Muscle layer of colon (tissue), 2 donors: ENCODE measurements around the gene SEC14L5.
"Not testable (repeated sequence)": the region's sequence is repeated elsewhere in the genome, so short reads cannot be mapped to it uniquely, and the experiment has no call there.

Experiments used
- H3K27ac ChIP-seq: one replicate; pipeline ENCODE4 v1.7.0; 2013; ENCODE audit warnings: low read depth, mild to moderate bottlenecking, low read length, moderate library complexity
- H3K27me3 ChIP-seq, 2 donors: one replicate each; pipeline ENCODE4 v1.7.0; 2013; ENCODE audit warnings: low read length in 2 of 2, mild to moderate bottlenecking in 2 of 2; ENCODE audit not compliant: insufficient read depth in 2 of 2, control insufficient read depth in 1 of 2
- H3K36me3 ChIP-seq: one replicate; pipeline ENCODE4 v1.7.0; 2013; ENCODE audit warnings: mild to moderate bottlenecking, low read length; ENCODE audit not compliant: insufficient read depth
- H3K4me1 ChIP-seq: one replicate; pipeline ENCODE4 v1.7.0; 2013; ENCODE audit warnings: mild to moderate bottlenecking, low read length; ENCODE audit not compliant: insufficient read depth
- H3K4me3 ChIP-seq, 2 donors: one replicate each; pipeline ENCODE4 v1.7.0; 2013; ENCODE audit warnings: low read length in 2 of 2, low read depth in 1 of 2, mild to moderate bottlenecking in 1 of 2, moderate library complexity in 1 of 2
- H3K9ac ChIP-seq: one replicate; pipeline ENCODE4 v1.7.0; 2013; ENCODE audit warnings: low read length
- H3K9me3 ChIP-seq: one replicate; pipeline ENCODE4 v1.7.0; 2013; ENCODE audit warnings: mild to moderate bottlenecking, low read length
- donor health status: abdominal sarcoma.
- donor health status: Adenocarcinoma of cecum.

SEC14L5 gene

DNA sequence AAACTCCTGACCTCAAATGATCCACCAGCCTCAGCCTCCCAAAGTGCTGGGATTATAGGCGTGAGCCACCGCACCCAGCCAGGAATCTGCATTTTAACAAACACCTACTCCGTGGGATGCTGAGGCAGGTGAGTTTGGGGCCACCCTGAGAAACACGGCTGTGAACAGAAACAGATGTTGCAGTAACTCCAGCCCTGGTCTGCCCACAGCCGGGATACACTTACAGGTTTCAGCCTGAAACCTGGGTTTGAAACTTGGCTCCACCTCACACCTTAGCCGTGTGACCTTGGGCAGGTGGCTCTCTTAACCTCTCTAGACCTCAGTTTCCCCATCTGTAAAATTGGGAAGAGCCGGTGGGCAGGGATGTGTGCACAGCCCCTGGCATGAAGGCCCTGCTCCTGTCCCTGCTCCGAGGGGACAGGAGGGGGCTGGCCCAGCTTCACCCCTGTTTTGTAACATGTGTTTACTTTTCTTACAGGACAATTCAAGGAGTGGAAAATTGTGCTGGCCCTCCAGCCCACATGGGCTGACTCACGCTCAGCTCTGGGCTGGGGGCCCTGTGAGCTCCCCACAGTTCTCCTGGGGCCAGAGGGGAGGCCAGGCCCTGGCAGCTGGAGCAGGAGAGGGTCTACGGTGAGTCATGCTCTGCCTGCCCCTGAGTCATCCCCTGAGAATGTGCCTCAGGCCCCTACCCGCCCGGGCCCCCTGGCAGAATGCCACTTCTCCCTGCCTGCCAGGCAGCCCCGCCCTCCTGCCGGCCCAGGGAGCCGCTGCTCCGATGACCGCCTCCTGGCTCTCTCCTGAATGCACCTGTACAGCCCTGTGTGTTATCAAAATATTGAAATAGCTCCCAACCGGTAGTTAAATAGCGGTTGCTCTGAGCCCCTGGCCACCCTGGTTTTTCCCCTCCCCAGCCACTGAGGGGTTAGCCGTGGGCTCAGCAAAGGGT, 13.5 kb upstream of the SEC14L5 start:
- H3K4me3 ChIP-seq = no peak overlapping the region
- H3K4me1 ChIP-seq = peaks cover 36% of the 10 kb centered on the region
- peak overlapping the region; percentile 28 for H3K27ac ChIP-seq

DNA sequence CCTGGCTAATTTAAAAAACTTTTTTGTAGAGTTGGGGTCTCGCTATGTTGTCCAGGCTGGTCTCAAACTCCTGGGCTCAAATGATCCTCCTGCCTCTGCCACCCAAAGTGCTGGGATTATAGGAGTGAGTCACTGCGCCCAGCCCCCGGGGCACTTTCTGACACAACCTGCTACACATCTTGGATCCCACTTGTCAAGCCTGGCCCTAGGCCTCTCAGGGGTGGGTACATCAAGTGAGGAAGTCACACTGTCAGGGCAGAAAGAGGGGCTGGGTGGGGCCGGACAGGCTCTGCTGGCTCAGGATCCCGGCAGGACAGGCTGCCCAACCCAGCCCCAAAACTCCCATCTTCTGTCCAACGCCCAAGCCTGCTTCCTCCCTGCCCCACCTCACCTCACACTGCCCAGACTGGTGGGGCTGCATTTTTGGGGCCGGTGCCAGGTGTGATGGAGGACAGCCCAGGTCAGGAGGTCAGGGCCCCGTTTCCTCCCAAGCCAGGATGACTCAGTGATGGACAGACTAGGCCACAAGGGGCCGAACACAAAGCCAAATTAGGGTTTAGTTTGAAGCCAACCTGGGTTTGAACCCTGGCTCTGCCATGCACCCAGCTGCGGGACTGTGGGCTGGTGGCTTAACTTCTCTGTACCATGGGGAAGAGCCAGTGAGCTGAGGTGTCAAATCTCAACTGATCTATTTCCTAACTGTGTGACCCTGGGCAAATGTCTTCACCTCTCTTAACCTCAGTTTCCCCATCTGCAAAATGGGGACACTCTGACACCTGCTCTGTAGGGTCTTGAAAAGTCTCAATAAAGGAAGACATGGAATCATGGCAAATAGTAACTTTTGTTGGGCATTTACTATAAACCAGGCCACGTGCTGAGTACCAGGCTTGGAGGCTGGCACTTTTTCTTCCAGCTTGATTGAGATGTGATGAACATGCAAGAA, 12.3 kb upstream of the SEC14L5 start:
- H3K4me3 ChIP-seq = no peak overlapping the region
- H3K27me3 ChIP-seq = no peaks in the 10 kb centered on the region
- no peak overlapping the region for H3K27ac ChIP-seq
- H3K9ac ChIP-seq = no peak overlapping the region
- H3K9me3 ChIP-seq = no peaks in the 10 kb centered on the region
- H3K4me1 ChIP-seq = peaks cover 36% of the 10 kb centered on the region
- H3K36me3 ChIP-seq = no peaks in the 10 kb centered on the region

More for the DNA sequence above, 13.5 kb upstream of the SEC14L5 start:
- H3K9me3 ChIP-seq = no peaks in the 10 kb centered on the region
- H3K9ac ChIP-seq = no peak overlapping the region
- H3K27me3 ChIP-seq = no peaks in the 10 kb centered on the region
- H3K36me3 ChIP-seq = no peaks in the 10 kb centered on the region

DNA sequence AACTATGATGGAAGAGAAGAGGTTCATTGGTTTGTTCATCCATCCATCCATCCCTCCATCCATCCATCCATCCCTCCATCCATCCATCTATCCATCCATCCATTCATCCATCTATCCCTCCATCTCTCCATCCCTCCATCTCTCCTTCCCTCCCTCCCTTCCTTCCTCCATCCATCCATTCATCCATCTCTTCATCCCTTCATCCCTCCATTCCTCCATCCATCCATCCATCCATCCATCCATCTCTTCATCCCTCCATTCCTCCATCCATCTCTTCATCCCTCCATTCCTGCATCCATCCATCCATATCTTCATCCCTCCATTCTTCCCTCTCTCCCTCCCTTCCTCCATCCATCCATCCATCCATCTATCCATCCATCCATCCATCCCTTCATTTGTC, 11.2 kb upstream of the SEC14L5 start:
- Histone ChIP-seq H3K9ac (no peak overlapping the region), H3K27me3 (no peaks in the 10 kb centered on the region)

DNA sequence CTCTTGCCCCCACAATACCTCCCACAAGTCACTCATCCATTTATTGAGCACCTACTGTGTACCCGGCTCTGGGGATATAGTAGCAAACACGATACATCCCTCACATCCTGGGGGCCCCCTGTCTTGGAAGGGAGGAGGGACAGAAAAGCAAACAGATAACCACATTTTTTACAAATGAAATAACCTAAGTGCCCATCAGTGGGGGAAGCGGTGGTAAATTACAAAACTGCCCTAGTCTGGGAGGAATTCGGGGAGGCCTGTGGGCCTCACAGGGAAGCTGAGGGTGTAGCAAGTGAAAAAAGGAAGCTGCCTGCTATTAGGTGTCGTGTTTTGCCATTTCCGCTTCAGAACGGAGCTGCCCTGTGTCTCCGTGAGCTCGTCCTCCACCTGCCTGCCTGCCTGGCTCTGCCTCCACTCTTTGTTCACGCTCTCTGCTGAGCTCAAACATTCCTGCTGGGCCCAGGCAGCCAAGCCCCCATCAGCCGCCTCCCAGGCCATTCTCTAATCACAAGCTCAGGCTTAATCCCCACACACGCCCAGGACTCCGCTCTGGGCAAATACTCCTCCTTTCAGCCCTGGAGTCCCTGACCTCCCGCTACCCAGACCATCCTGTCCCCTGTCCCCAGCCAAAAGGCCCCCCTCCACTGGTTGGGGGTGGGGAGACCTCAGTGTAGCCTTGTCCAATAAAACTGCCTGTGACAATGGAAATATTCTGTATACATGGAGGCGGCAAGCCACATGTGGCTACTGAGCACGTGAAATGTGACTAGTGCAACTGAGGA, 10.2 kb upstream of the SEC14L5 start:
- no peaks in the 10 kb centered on the region for H3K9me3 ChIP-seq
- H3K4me3 ChIP-seq = no peak overlapping the region
- H3K27ac ChIP-seq = no peak overlapping the region
- peaks cover 29% of the 10 kb centered on the region for H3K4me1 ChIP-seq
- no peaks in the 10 kb centered on the region for H3K36me3 ChIP-seq
- no peaks in the 10 kb centered on the region for H3K27me3 ChIP-seq
- H3K9ac ChIP-seq = no peak overlapping the region

More for the DNA sequence above, 11.2 kb upstream of the SEC14L5 start:
- Histone ChIP-seq H3K27ac (no peak overlapping the region), H3K4me1 (peaks cover 36% of the 10 kb centered on the region), H3K36me3 (no peaks in the 10 kb centered on the region), H3K4me3 (no peak overlapping the region), H3K9me3 (no peaks in the 10 kb centered on the region)

DNA sequence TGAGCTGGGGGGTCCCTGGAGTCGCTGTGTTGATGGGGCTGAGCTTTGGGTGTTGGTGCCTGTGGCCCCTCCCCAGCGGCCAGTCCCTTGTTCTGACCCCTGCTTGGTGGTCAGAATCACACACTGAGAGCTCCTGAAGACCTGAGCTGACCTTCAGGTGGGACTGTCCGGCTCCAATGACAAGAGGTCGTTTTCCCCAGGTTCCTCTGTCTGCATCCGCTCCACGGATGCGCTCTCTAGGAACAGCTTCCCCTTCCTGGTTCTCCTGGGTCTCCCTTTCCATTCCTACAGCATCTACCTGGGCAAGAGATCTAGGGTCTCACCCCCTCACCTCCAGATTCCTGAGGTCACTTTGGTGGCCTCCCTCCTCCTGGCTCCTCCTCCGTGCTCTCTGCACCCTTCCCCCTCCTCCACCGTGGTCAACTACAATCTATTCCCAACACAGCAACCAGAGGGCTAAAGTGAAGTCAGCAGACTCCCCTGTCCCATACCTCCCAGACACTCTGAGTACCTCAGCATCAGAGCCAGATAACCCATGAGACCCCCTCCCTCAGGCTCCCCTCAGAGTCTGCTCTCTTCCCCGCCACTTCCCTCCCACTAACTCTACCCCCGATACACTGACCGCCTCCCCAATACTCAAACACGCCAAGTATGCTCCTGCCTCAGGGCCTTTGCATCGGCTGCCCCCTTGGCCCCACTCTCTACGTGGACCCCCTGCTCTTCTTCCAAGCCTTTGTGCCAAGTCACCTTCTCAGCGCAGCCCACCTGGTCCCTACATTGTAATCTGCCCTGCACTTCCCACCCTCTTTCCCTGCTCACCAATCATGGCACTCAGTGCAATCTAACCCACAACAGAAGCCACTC, 9.0 kb upstream of the SEC14L5 start:
- no peak overlapping the region for H3K9ac ChIP-seq
- H3K9me3 ChIP-seq = no peaks in the 10 kb centered on the region
- no peak overlapping the region for H3K4me3 ChIP-seq
- peaks cover 16% of the 10 kb centered on the region for H3K4me1 ChIP-seq
- no peaks in the 10 kb centered on the region for H3K27me3 ChIP-seq
- H3K27ac ChIP-seq = no peak overlapping the region
- H3K36me3 ChIP-seq = no peaks in the 10 kb centered on the region

DNA sequence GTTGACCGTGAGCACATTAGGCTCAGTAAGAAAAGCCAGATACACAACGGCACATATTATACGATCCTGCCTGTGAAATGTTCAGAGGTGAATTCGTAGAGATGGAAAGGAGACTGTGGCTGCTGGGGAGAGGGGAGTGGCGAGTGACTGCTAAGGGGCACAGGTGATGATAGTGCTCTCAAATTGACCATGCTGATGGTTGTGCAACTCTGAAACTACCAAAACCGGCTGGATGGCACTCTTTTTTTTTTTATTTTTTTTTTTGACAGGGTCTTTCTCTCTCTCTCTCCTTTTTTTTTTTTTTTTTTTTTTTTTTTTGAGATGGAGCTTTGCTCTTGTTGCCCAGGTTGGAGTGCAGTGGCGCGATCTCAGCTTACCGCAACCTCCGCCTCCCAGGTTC, 8.1 kb upstream of the SEC14L5 start:
- Histone ChIP-seq H3K36me3 (no peaks in the 10 kb centered on the region), H3K9ac (no peak overlapping the region), H3K27ac (no peak overlapping the region), H3K4me3 (no peak overlapping the region), H3K9me3 (no peaks in the 10 kb centered on the region), H3K4me1 (peaks cover 10% of the 10 kb centered on the region), H3K27me3 (no peaks in the 10 kb centered on the region)

DNA sequence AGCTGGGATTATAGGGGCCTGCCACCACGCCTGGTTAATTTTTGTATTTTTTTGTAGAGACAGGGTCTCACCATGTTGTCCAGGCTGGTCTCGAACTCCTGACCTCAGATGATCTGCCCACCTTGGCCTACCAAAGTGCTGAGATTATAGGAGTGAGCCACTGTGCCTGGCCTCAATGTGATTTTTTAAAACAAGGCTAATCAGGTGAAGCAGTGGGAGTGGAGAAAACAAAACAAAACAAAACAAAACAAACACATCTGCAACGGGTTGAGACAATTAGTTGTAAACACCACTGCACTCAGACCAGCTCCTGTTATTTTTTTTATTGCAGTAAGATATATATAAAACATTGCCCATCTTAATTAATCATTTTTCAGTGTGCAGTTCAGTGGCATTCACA, 6.5 kb upstream of the SEC14L5 start:
- not testable (repeated sequence) for H3K9me3 ChIP-seq, H3K27me3 ChIP-seq, H3K27ac ChIP-seq, H3K9ac ChIP-seq, H3K4me3 ChIP-seq, H3K36me3 ChIP-seq, H3K4me1 ChIP-seq

DNA sequence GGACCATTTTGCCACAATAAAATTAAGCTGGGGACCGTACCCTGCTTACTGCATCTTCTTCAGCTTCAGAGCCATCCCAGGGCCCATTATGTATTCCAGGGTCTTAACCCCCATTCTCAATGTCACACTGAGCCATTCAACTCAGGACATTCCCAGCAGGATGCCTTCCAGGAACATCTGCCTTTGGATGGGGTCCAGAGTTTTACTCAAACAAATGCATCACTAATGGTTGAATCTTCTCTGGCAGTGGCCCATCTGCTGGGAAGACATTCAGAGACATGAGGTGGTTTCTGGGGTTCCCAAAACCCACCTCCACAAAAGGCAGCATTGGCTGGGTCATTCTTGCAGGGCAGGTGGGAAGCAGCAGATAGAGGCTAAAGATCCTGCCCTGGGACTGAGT, 3.4 kb upstream of the SEC14L5 start:
- Histone ChIP-seq H3K4me3 (no peak overlapping the region), H3K9ac (no peak overlapping the region), H3K4me1 (peaks cover 19% of the 10 kb centered on the region), H3K27ac (no peak overlapping the region), H3K36me3 (no peaks in the 10 kb centered on the region), H3K9me3 (no peaks in the 10 kb centered on the region), H3K27me3 (no peaks in the 10 kb centered on the region)

DNA sequence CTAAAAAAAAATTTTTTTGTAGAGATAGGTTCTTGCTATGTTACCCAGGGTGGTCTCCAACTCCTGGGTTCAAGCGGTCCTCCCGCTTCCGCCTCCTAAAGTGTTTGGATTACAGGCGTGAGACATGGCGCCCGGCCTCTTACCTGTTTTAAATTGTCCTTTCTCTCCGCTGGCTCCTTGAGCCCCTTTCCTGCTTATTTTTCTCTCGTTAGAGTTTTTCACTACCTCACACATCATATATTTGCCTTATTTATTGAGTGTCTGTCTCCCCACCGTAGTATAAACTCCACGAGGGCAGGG, 760 bp upstream of the SEC14L5 start:
- Histone ChIP-seq H3K9me3 (no peaks in the 10 kb centered on the region), H3K36me3 (no peaks in the 10 kb centered on the region), H3K4me3 (peak overlapping the region; percentile 23 to 68), H3K4me1 (peaks cover 19% of the 10 kb centered on the region), H3K9ac (no peak overlapping the region), H3K27ac (peak overlapping the region; percentile 60), H3K27me3 (no peaks in the 10 kb centered on the region)

DNA sequence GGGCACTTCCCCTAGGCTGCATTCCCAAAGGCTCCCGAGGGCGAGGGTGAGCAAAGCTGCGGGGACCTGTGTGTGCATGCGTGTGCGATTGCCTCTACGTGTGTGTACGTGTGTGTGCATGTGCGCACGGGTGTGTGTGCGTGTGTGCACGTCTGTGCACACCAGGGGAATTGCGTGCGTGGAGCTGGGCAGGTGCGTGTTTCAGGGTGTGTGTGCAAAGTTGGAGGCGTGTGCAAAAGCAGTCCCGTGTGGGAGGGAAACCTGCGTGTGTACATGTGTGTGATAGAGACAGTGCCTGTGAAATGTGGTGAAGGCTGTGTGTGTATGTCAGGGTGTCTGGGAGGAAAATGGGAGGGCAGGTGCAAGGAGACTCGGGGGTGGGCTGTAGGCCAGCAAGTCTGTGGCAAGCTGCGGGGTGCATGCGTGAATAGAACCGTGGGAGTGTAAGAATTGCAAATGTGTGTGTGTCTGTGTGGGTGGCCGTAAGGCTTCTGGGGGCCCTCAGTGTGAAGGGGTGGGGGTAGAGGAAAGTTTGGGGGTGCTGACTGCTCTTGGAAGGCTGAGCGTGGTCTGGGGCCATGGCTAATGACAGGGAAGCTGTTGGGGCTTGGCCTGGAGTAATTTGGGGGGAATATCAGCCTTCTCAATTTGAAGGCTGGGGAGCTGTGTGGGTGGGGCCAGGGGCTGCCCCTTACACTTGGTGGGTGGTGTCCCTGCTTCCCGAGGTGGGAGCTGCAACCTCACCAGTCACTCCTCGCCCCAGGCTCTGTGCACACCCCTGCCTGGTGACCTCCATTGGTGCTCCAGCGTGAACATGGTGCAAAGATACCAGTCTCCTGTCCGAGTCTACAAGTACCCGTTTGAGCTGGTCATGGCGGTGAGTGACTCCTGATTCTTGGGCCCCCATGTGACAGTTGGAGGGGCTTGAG, 644 bp downstream of the SEC14L5 start:
- H3K9ac ChIP-seq = no peak overlapping the region
- H3K36me3 ChIP-seq = no peaks in the 10 kb centered on the region
- no peaks in the 10 kb centered on the region for H3K9me3 ChIP-seq
- peak overlapping the region; percentile 46 to 64 for H3K4me3 ChIP-seq
- no peaks in the 10 kb centered on the region for H3K27me3 ChIP-seq
- H3K4me1 ChIP-seq = peaks cover 19% of the 10 kb centered on the region
- H3K27ac ChIP-seq = no peak overlapping the region
